Body of pancreas (tissue), 4 donors: ENCODE results near the gene NHERF2. TPM values are rescaled to one million over a fixed set of nuclear protein-coding genes. Genes with fewer than 3 reads are reported as not detected.

ENCODE experiments used
- ATAC-seq: fragments of 150-250 bp; one replicate; pipeline ENCODE4 v1.9.1; 2016
- DNase-seq, 4 donors: peaks; one replicate each; pipeline ENCODE4 v3.0.0-alpha.2; 2019
- H3K27ac ChIP-seq, 4 donors: fragments of 200-600 bp; sonication (generic); 1 replicate in 3 of 4; 2 replicates in 1 of 4; pipeline versions ENCODE4 v1.5.1 to v1.6.1; 2016 to 2019; ENCODE audit warnings: mild to moderate bottlenecking in 1 of 4, mixed read lengths in 1 of 4, moderate library complexity in 1 of 4
- H3K27me3 ChIP-seq, 2 donors: fragments of 200-600 bp; sonication (generic); one replicate each; pipeline ENCODE4 v1.6.0; 2016; ENCODE audit warnings: mild to moderate bottlenecking in 1 of 2
- H3K36me3 ChIP-seq, 2 donors: fragments of 200-600 bp; sonication (generic); replicated peaks in 1 of 2; 2 replicates each; pipeline ENCODE4 v1.5.1; 2016; ENCODE audit warnings: low read depth in 2 of 2; ENCODE audit not compliant: insufficient read depth in 1 of 2
- H3K4me1 ChIP-seq: fragments of 200-600 bp; sonication (generic); one replicate; pipeline ENCODE4 v1.6.0; 2016
- H3K4me3 ChIP-seq, 2 donors: fragments of 200-600 bp; sonication (generic); 1 replicate in 1 of 2; 2 replicates in 1 of 2; pipeline ENCODE4 v1.5.1; 2016 to 2019
- H3K9me3 ChIP-seq, 3 donors: fragments of 200-600 bp; sonication (generic); 1 replicate in 2 of 3; 2 replicates in 1 of 3; pipeline ENCODE4 v1.5.1; 2016
- POLR2A ChIP-seq, 3 donors: fragments of 450-650 bp; IDR thresholded peaks; one replicate each; pipeline ENCODE4 v1.6.1; 2016; ENCODE audit warnings: antibody characterized with exemption in 3 of 3, mild to moderate bottlenecking in 2 of 3
- WGBS, 2 donors: methylation state at CpG; one replicate each; pipeline ENCODE4 v1.1.5; 2017; 5-methylcytosine and 5-hydroxymethylcytosine counted together
- intact Hi-C: fragments of 100-400 bp; cut with DNase I; formaldehyde crosslinking; loops from one replicate; pipeline ENCODE4 v1.15.1; 2023
- total RNA-seq, 2 donors: library from RNA; depleted of rRNA; stranded (reverse); fragments of >200 nt; gene quantifications; one replicate each; pipeline ENCODE4 v1.1.0, GENCODE V29; 2016
- TF ChIP-seq, protein P1 (sequence below), 7 experiments: fragments of 450-650 bp in 4 of 7; fragments of 200-600 bp in 3 of 7; sonication (generic) in 3 of 7; IDR thresholded peaks; one replicate each; pipeline ENCODE4 v1.5.1; 2016 to 2019; ENCODE audit warnings: antibody characterized with exemption in 7 of 7

NHERF2 gene
- 10 to 100 TPM; 32.7 to 87.3 TPM for total RNA-seq

DNA sequence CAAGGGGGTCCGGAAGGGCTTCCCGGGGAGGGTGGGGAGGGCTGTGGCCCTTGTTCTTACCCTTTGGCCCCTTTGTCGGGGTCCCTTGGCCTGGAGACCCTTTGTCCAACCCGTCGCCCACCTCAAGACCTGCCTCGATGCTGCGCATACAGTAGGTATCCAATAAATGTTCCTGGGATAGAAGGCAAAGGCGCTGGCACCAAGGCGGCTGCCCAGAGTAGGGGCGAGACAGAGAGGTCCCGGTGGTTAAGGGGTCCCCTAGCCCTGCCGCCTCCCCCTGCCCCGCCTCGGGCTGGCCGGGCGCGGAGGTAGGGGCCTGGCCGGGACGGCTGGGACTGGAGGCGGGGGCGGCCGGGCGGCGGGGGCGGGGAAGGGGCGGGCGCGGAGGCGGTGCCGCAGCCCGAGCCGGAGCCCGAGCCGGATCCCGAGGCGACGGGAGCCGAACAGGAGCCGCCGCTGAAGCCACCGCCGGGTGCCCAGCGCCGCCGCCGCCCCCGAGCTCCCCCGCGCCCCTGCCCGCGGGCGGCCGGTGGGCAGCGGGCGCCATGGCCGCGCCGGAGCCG is at the start of gene NHERF2:
TSS of gene NHERF2 (plus strand) at position 442 of the 563 bp plus-strand sequence. CDS start at position 546, 104 bp downstream.
- TF ChIP-seq POLR2A (IDR thresholded peaks at IDR 0.05), result no peak
- TF ChIP-seq, protein P1, sequence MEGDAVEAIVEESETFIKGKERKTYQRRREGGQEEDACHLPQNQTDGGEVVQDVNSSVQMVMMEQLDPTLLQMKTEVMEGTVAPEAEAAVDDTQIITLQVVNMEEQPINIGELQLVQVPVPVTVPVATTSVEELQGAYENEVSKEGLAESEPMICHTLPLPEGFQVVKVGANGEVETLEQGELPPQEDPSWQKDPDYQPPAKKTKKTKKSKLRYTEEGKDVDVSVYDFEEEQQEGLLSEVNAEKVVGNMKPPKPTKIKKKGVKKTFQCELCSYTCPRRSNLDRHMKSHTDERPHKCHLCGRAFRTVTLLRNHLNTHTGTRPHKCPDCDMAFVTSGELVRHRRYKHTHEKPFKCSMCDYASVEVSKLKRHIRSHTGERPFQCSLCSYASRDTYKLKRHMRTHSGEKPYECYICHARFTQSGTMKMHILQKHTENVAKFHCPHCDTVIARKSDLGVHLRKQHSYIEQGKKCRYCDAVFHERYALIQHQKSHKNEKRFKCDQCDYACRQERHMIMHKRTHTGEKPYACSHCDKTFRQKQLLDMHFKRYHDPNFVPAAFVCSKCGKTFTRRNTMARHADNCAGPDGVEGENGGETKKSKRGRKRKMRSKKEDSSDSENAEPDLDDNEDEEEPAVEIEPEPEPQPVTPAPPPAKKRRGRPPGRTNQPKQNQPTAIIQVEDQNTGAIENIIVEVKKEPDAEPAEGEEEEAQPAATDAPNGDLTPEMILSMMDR (IDR thresholded peaks at IDR 0.05), result no peak
- ATAC-seq (peak; percentile 39), DNase-seq (peak in 2 of 4 donors; percentile 58 to 69)
- Histone ChIP-seq H3K4me1 (peaks cover 36% of the 10 kb centered on the region), H3K4me3 (peak within 1 kb of the TSS in 1 of 2 donors; percentile 39), H3K36me3 (no peaks in the 10 kb centered on the region), H3K27ac (peak within 1 kb of the TSS in 3 of 4 donors; percentile 41 to 64 (median 44)), H3K9me3 (no peaks in the 10 kb centered on the region), H3K27me3 (no peaks in the 10 kb centered on the region)
- intact Hi-C loops, result loop anchor here (10.0 kb wide), 1 partner anchor 58 kb away; no protein-coding TSS in a partner anchor
- 5 to 80% methylated on average over 1 to 48 of the region's 59 CpGs for WGBS, 2 donors

DNA sequence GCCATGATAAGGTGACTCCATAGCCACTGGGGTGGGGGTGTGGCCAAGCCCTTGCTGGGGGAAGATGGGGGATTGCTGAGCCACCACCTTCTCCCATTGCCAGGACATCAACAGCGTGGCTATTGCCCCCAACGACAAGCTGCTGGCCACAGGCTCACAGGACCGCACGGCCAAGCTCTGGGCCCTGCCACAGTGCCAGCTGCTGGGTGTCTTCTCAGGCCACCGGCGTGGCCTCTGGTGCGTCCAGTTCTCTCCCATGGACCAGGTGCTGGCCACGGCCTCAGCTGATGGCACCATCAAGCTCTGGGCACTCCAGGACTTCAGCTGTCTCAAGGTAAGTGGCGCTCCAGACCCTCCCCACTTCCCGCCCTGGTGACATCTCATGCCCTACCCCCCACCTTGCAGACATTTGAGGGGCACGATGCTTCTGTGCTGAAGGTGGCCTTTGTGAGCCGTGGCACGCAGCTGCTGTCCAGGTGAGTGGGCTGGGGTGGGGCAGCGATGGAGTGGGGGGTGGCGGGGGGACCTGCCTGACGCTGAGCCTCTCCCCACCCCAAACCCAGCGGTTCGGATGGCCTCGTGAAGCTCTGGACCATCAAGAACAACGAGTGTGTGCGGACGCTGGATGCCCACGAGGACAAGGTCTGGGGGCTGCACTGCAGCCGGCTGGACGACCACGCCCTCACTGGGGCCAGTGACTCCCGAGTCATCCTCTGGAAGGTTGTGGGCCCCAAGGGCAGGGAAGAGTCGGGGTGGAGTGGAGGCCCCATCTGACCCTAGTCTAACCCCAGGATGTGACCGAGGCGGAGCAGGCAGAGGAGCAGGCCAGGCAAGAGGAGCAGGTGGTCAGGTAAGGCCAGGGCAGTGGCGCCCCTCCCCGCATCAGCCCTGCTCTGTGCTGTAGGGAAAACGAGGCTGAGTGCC is 49.5 kb upstream of the NHERF2 start:
- intact Hi-C loops, result no loop called here
- ATAC-seq (no peak), DNase-seq (no peak)
- H3K27me3 ChIP-seq, result no peaks in the 10 kb centered on the region
- TF ChIP-seq, protein P1 (IDR thresholded peaks at IDR 0.05), result no peak
- TF ChIP-seq POLR2A (IDR thresholded peaks at IDR 0.05), result no peak
- peaks cover 53% of the 10 kb centered on the region for H3K4me1 ChIP-seq
- no peaks in the 10 kb centered on the region for H3K9me3 ChIP-seq
- H3K4me3 ChIP-seq, result no peak overlapping the region
- H3K27ac ChIP-seq, result no peak overlapping the region
- WGBS, 2 donors, result 89 to 91% methylated on average over 22 to 32 of the region's 33 CpGs
- peaks cover 0 to 20% of the 10 kb centered on the region in 2 donors for H3K36me3 ChIP-seq

DNA sequence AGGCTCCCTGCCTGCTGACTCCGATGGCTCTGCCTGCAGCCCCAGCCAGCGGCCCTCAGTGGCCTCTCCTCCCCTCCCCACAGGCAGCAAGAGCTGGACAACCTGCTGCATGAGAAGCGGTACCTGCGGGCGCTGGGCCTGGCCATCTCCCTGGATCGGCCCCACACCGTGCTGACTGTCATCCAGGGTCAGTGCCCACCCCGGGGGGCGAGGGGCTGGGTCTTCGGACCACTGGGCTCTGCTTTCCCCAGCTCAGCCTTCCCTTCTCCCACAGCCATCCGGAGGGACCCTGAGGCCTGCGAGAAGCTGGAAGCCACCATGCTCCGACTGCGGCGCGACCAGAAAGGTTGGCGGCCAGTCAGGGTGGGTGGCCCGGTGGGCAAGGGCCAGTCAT is 48.8 kb upstream of the NHERF2 start:
- Histone ChIP-seq H3K4me1 (peaks cover 54% of the 10 kb centered on the region), H3K4me3 (no peak overlapping the region), H3K27me3 (no peaks in the 10 kb centered on the region), H3K36me3 (peaks cover 0 to 20% of the 10 kb centered on the region in 2 donors), H3K9me3 (no peaks in the 10 kb centered on the region), H3K27ac (no peak overlapping the region)
- TF ChIP-seq, protein P1 (IDR thresholded peaks at IDR 0.05), result no peak
- no peak for TF ChIP-seq POLR2A (IDR thresholded peaks at IDR 0.05)
- WGBS, 2 donors, result 83 to 92% methylated on average over 1 to 15 of the region's 18 CpGs
- intact Hi-C loops, result no loop called here
- DNase-seq (no peak), ATAC-seq (no peak)

DNA sequence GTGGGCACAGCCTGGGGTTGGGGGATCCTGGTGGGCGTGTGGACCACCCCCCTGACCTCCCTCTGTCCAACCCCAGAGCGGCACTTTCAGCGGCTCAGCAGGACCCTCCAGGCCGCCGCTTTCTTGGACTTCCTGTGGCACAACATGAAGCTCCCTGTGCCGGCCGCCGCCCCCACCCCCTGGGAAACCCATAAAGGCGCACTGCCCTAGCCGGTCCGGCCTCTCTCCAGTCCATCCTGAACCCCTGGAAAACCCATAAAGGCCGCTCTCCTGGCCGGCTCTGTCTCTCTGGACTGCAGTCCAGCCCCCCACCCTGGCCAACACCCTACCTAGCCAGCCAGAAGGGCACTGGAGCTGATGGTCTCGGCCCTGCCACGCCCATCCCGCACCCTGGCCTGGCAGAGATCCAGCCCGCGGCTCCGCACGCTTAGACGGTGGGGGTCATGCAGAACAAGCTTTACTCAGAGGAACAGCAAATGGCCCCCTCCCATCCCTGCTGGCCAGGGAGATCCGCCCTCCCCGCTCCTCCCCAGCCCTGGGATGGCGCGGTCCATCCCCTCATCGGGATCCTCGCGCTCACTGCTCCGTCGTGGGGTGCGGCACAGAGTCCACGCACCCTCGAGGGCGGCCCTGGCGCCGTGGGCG is 48.1 kb upstream of the NHERF2 start:
- TF ChIP-seq, protein P1 (IDR thresholded peaks at IDR 0.05), result no peak
- TF ChIP-seq POLR2A (IDR thresholded peaks at IDR 0.05), result no peak
- no peak for DNase-seq
- H3K36me3 ChIP-seq, result peaks cover 0 to 20% of the 10 kb centered on the region in 2 donors
- no peak for ATAC-seq
- H3K9me3 ChIP-seq, result no peaks in the 10 kb centered on the region
- intact Hi-C loops, result no loop called here
- peak overlapping the region in 1 of 2 donors; percentile 16 for H3K4me3 ChIP-seq
- no peaks in the 10 kb centered on the region for H3K27me3 ChIP-seq
- peaks cover 54% of the 10 kb centered on the region for H3K4me1 ChIP-seq
- 49 to 100% methylated on average over 2 to 34 of the region's 37 CpGs for WGBS, 2 donors
- H3K27ac ChIP-seq, result peak overlapping the region in 3 of 4 donors; percentile 52 to 78 (median 74)
